Panc1 (cell line): ENCODE measurements around the gene LAMB2. TPM values are rescaled to one million over a fixed set of nuclear protein-coding genes. Genes with fewer than 3 reads are reported as not detected.

Experiments
- microRNA-seq: library from miRNA; unstranded; fragments of <30 nt; microRNA quantifications from one replicate; pipeline ENCODE4 v1.1.0, GENCODE V29; 2020; ENCODE audit not compliant: unreplicated experiment
- total RNA-seq: library from RNA; stranded (reverse); gene quantifications from one replicate; pipeline ENCODE4 v1.2.1, GENCODE V29; 2021; ENCODE audit not compliant: unreplicated experiment

Gene LAMB2
- total RNA-seq, 1 experiment from 2014 or later: 189 TPM

Small RNA genes lying within 50 kb of the gene (microRNA-seq; reads per million reads assigned to microRNA genes)
- gene MIR6890: not detected

Other genes with a start within 250 kb of the LAMB2 start
- 12.2 TPM for gene SLC25A20, start 234.2 kb downstream of the LAMB2 start, total RNA-seq
- 77.0 TPM for gene ARIH2, start 214.2 kb downstream of the LAMB2 start, total RNA-seq
- gene P4HTM, start 142.8 kb downstream of the LAMB2 start, total RNA-seq: 28.3 TPM
- gene WDR6, start 125.7 kb downstream of the LAMB2 start, total RNA-seq: 142 TPM
- gene DALRD3, start 114.5 kb downstream of the LAMB2 start, total RNA-seq: 22.5 TPM
- 101 TPM for gene NDUFAF3, start 110.9 kb downstream of the LAMB2 start, total RNA-seq
- 149 TPM for gene IMPDH2, start 103.7 kb downstream of the LAMB2 start, total RNA-seq
- gene QRICH1, start 39.0 kb downstream of the LAMB2 start, total RNA-seq: 79.9 TPM
- 186 TPM for gene QARS1, start 28.3 kb downstream of the LAMB2 start, total RNA-seq
- gene USP19, start 12.2 kb downstream of the LAMB2 start, total RNA-seq: 60.6 TPM
- gene CCDC71, start 33.3 kb upstream of the LAMB2 start, total RNA-seq: 14.1 TPM
- gene KLHDC8B, start 38.5 kb upstream of the LAMB2 start, total RNA-seq: 6.8 TPM
- gene C3orf62, start 144.2 kb upstream of the LAMB2 start, total RNA-seq: 2.3 TPM
- gene USP4, start 207.0 kb upstream of the LAMB2 start, total RNA-seq: 39.9 TPM
- 102 TPM for gene GPX1, start 225.3 kb upstream of the LAMB2 start, total RNA-seq